ENCODE data around the gene HSD3B2.

Gene HSD3B2

DNA sequence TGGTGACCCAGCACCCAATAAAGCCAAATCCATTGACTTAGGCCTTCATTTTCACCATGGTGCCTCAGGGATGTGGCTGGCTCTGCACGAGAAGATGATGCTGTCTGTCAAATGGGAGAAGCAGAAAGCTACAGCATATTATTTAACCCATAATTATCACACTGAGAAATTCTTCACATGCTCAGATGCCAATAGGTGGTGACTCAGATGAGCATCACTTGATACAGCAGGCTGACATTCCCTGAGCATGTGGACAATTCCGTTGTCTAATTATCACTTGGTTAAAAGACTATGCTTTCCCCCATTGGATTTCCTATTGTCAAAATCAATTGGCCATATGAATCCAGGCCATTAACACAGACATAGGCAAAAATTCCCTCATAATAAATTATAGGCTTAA, 48.0 kb downstream of the HSD3B2 start:
- H3K4me3 ChIP-seq (replicated peaks; ENCODE audit: low read depth, low read length), result no peak overlapping the region
- DNase-seq (ENCODE audit: extremely low read depth, low read depth), result no peak
- TF ChIP-seq, protein P1, sequence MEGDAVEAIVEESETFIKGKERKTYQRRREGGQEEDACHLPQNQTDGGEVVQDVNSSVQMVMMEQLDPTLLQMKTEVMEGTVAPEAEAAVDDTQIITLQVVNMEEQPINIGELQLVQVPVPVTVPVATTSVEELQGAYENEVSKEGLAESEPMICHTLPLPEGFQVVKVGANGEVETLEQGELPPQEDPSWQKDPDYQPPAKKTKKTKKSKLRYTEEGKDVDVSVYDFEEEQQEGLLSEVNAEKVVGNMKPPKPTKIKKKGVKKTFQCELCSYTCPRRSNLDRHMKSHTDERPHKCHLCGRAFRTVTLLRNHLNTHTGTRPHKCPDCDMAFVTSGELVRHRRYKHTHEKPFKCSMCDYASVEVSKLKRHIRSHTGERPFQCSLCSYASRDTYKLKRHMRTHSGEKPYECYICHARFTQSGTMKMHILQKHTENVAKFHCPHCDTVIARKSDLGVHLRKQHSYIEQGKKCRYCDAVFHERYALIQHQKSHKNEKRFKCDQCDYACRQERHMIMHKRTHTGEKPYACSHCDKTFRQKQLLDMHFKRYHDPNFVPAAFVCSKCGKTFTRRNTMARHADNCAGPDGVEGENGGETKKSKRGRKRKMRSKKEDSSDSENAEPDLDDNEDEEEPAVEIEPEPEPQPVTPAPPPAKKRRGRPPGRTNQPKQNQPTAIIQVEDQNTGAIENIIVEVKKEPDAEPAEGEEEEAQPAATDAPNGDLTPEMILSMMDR (IDR thresholded peaks at IDR 0.05; ENCODE audit: low read depth, low read length, missing control alignments), result no peak

DNA sequence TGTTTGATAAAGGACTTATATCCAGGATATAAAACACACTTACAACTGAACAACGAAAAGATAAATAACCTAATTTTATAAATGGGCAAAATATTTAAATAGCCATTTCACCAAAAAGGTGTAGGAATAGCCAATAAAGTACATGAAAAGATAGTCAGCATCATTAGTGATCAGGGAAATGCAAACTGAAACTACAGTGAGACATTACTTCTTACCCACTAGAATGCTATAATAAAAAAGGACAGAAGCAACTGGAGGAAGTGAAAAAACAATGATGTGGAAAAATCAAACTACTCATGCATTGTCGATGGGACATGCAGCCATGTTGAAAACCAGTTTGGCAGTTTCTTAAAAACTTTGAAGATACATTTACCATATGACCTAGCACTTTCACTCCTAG, 48.6 kb downstream of the HSD3B2 start:
- TF ChIP-seq, protein P1 (IDR thresholded peaks at IDR 0.05; ENCODE audit: low read depth, low read length, missing control alignments), result no peak
- DNase-seq (ENCODE audit: extremely low read depth, low read depth), result no peak
- no peak overlapping the region for H3K4me3 ChIP-seq (replicated peaks; ENCODE audit: low read depth, low read length)

DNA sequence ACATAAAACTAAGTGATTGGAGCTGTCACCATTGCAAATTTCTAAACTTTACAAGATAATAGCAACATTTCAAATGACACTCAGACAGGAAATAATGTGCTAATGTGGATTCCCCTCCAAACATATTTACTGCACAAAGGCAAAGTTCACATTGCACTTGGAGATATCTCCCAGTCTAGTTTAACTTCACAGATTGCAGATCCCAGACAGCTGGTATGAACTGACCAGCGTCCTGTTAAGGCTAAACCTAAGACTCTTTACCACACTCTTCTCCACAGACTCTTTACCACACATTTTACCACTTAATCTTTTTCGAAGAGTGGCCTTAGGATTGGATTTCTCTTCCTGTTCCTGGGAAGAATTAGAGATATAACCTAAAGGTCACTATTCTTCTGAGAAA, 51.5 kb downstream of the HSD3B2 start:
- TF ChIP-seq, protein P1 (IDR thresholded peaks at IDR 0.05; ENCODE audit: low read depth, low read length, missing control alignments), result no peak
- H3K4me3 ChIP-seq (replicated peaks; ENCODE audit: low read depth, low read length), result no peak overlapping the region
- no peak for DNase-seq (ENCODE audit: extremely low read depth, low read depth)

DNA sequence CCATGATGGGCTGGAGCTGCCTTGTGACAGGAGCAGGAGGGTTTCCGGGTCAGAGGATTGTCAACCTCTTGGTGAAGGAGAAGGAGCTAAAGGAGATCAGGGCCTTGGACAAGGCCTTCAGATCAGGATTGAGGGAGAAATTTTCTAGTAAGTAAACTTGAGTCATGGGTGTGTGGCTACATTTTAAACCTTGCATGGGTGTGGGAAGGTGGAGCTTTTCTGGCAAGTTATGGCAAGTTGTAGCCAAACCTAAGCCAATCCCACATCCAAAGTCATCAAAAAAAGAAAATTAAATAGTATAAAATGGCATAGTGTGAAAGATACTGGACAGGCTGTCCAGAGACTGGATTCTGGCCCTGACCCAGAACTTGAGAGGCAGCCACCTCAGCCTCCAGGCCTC, 52.3 kb downstream of the HSD3B2 start:
- TF ChIP-seq, protein P1 (IDR thresholded peaks at IDR 0.05; ENCODE audit: low read depth, low read length, missing control alignments), result no peak
- DNase-seq (ENCODE audit: extremely low read depth, low read depth), result no peak
- no peak overlapping the region for H3K4me3 ChIP-seq (replicated peaks; ENCODE audit: low read depth, low read length)

DNA sequence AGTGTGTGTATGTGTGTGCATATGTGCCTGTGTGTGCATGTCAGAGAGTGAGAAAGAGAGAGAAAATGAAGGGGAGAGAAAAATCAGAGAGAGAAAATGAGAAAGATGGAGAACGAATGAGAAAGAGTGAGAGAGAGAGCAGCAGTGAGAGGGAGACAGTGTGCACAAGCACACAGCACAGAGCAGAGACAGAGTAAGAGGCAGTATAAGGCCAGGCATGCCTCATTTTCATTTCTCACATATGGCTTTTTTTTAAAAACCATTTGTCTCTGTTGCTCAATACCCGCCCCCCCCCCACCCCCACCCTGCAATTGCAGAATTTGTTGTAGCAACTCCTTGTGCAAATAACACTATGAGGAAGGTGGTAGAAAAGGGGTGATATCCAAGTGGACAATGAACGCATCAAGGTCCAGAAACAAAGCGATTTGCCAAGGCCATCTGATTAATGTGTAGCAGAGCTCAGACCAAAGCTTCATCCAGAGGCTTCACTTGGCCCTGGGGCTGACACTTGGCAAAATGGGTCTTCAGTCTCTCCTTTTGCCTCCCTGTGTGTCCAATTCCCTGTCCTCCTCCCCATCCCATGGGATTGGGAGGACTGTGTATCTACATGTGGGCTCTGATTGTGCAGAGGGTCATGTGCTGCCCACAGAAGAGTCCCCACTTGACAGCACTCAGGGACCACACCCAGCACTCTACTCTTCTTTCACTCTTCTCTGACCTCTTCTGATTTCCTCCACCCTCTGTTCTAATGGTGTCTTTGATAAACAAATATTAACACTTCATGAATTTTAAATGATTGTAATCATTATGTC, 53.1 kb downstream of the HSD3B2 start:
- TF ChIP-seq, protein P1 (IDR thresholded peaks at IDR 0.05; ENCODE audit: low read depth, low read length, missing control alignments), result no peak
- no peak overlapping the region for H3K4me3 ChIP-seq (replicated peaks; ENCODE audit: low read depth, low read length)
- no peak for DNase-seq (ENCODE audit: extremely low read depth, low read depth)

DNA sequence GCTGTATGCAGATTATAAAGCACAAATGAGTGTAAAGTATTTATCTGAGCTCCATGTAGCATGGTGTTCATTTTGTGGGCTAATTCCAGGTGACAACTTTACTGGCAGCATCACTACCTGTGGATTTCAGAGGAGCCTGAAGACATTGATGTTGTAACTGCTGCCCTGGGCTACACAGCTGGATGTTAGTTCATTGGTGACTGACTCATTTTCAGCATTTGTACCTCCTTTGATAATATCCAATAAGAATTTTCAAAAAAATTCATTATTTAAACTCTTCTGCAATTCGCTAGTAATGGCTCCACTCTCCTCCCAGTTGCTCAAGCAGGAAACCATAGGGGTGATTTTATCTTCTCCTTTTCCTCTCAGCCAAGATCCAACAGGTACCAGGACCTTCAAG, 54.8 kb downstream of the HSD3B2 start:
- DNase-seq (ENCODE audit: extremely low read depth, low read depth), result no peak
- H3K4me3 ChIP-seq (replicated peaks; ENCODE audit: low read depth, low read length), result no peak overlapping the region
- TF ChIP-seq, protein P1 (IDR thresholded peaks at IDR 0.05; ENCODE audit: low read depth, low read length, missing control alignments), result no peak

DNA sequence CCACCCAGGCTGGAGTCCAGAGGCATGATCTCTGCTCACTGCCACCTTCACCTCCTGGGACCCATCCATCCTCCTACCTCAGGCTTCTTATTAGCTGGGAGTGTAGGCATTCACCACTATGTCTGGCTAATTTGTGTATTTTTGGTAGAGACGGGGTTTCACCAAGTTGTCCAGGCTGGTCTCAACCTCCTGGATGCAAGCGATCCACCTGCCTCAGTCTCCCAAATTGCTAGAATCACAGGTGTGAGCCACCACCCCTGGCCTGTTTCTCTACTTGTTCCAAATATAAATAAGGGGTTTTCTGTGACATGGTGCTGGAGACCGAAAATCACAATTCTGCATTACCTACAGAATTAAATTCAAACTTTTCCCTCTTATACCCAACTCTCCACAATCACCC, 55.4 kb downstream of the HSD3B2 start:
- TF ChIP-seq, protein P1 (IDR thresholded peaks at IDR 0.05; ENCODE audit: low read depth, low read length, missing control alignments), result no peak
- DNase-seq (ENCODE audit: extremely low read depth, low read depth), result no peak
- no peak overlapping the region for H3K4me3 ChIP-seq (replicated peaks; ENCODE audit: low read depth, low read length)

All from HFF-Myc (cell line).